ENCODE data around the gene ST14.
"Not testable (repeated sequence)": the region's sequence is repeated elsewhere in the genome, so short reads cannot be mapped to it uniquely, and the experiment has no call there.

The ST14 gene

DNA sequence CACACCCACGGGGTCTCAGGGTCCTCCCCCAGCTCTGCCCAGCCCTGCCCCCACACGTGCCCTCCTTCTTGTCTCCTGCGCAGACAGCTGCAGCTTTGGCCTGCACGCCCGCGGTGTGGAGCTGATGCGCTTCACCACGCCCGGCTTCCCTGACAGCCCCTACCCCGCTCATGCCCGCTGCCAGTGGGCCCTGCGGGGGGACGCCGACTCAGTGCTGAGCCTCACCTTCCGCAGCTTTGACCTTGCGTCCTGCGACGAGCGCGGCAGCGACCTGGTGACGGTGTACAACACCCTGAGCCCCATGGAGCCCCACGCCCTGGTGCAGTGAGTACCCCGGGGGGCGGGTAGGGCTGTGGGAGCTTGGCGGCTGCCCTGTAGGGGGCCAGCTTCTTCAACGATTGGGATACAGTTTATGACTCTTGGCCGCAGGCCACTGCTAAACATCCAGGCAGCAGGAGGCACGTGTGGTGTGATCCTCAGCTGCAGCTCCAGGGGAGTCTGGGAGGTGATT is 30.8 kb downstream of the ST14 start:
- no peak for DNase-seq

DNA sequence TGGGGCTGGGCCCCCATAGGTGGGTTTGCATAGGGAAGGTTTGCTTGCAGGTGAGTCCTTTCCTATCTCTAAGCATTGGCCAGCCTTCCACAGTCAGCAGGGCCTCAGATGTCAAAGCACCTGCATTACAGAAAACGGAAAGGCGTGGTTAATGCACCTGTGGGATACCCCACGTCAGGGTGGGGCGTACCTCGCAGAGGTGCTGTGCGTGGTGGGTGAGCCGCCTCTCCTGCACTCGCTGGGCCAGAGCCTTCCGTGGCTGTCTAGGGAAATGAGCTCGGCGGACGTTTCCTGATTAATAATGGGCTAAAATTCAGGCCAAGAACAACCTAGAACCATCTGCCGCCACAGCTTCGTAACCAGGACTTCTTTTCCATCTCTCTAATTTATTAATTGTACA is 32.3 kb downstream of the ST14 start:
- no peak for DNase-seq

DNA sequence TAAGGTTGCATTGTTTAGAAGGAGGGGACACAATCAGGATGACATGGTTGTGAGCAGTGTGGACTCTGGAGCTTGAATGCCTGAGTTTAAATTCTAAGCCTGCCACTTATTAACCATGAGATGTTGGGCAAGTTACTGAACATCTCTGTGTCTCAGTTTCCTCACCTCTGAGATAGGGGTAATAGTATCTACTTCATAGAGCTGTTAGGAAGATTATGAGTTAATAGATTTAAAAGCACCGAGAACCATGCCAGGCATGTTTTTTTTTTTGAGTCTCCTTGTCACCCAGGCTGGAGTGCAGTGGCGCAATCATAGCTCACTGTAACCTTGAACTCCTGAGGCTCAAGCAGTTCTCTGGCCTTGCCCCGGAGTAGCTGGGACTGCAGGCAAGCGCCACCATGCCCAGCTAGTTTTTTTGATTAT is 33.3 kb downstream of the ST14 start:
- no peak for DNase-seq

DNA sequence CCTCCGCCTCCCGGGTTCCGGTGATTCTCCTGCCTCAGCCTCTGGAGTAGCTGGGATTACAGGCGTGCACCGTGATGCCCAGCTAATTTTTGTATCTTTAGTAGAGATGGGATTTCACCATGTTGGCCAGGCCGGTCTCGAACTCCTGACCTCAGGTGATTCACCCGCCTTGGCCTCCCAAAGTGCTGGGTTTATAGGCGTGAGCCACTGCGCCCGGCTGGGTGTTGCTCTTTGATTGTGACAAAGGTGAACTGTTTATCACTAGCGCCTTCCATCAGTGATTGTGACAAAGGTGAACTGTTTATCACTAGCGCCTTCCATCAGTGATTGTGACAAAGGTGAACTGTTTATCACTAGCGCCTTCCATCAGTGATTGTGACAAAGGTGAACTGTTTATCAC is 34.0 kb downstream of the ST14 start:
- not testable (repeated sequence) for DNase-seq

DNA sequence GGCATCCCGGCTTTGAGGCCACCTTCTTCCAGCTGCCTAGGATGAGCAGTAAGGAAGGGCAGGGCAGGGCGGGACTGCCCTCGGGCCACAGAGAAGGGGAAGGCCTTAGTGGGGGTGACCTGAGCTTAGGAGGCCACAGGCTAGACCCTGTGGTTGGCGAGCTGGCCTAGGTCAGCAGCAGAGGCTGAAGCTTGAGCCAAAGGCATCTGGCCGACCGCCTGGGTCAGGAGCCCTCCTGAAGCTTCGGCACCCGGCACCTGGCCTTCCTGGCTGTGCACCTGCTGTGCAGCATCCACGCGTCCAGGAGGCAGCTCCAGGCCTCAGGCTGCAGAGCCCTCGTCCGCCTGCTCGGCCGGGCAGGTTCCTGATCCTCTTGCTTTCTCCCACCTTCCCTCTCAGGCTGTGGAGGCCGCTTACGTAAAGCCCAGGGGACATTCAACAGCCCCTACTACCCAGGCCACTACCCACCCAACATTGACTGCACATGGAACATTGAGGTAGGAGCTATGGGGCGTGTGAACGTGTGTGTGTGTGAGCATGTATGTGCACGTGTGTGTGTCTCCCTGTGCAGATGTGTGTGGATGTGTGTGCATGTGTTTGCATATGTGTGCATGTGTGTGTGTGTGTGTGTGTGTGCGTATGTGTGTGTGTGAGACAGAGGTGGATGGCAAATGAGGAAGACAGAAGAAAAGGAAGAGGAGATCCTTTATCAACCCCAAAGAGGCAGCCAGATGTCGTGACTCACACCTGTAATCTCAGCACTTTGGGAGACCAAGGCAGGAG is 34.9 kb downstream of the ST14 start:
- no peak for DNase-seq

DNA sequence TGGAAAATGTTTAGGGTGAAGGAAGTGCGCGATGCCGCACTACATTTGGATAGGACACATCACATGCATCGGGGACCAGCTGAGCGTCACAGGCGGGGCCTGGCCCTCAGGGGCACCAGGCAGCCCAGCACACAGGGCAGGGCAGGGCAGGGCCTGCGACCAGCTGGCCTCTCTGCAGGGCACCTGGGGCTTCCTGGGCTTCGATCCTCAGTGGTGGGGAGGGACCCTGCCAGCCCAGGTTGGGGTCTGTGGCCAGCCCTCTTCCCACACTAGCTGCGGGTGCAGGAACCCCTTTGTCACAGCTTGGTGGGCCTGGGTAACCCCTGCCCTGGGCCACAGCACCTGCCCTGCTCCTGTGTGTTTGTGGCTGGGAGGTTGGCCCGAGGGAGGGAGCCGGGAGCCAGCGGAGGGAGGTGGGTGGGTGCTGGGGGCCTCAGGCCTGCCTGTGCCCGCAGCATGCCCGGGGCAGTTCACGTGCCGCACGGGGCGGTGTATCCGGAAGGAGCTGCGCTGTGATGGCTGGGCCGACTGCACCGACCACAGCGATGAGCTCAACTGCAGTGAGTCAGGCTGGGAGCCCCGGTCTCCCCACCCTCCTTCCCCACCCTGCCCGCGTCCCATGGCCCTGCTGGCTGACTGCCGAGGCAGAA is 37.9 kb downstream of the ST14 start:
- no peak for DNase-seq

DNA sequence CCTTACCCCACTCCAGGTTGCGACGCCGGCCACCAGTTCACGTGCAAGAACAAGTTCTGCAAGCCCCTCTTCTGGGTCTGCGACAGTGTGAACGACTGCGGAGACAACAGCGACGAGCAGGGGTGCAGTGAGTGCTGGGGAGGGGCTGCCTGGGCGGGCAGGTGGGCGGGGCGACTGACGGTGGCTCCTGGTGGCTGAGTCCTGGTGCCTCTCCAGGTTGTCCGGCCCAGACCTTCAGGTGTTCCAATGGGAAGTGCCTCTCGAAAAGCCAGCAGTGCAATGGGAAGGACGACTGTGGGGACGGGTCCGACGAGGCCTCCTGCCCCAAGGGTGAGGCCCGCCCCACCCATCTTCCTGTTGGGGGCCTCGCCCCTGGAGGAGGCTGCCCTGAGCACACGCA is 38.7 kb downstream of the ST14 start:
- no peak for DNase-seq

DNA sequence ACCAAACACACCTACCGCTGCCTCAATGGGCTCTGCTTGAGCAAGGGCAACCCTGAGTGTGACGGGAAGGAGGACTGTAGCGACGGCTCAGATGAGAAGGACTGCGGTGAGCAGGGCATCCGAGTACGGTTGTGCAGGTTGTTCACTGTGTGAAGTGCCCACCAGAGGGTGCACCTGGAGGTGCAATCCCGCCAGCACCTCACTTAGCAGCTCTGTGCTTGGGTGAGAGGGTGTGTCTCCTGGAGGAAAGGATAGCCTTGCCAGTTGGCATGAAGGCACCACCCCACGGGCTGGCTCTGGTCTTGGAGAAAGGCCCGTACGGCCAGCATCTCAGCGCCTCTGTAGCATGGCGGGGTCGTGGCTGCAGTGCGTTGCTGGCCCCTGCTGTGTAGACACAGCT is 39.4 kb downstream of the ST14 start:
- DNase-seq: no peak

DNA sequence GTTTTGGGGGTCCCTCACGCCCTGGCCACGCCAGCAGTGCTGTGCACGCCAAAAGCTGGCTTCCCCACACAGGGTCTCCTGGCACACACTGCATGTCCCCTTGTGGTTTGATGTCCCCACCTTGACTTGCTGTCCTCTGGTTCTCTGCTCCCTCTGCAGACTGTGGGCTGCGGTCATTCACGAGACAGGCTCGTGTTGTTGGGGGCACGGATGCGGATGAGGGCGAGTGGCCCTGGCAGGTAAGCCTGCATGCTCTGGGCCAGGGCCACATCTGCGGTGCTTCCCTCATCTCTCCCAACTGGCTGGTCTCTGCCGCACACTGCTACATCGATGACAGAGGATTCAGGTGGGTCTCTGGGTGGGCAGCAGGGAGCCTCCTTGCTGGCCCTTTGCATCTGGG is 40.2 kb downstream of the ST14 start:
- DNase-seq: no peak

DNA sequence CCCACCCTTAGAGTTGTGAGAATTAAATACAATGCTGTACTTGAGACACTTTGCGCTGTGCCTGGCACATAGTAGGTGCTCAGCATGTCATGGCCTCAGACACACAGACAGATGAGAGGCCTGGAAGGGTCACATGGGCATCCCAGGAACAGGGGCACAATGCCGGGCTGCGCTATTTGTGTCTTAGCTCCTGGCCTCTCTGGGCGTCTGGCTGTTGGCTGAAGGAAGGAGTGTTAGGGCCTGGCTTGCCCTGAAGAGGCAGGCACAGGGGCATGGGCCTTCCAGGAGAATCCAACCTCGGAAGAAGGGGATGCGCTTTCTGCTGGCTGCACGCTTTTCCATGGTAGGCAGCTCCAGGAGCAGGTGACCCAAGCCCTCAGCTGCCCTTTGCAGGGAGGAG is 41.4 kb downstream of the ST14 start:
- no peak for DNase-seq

DNA sequence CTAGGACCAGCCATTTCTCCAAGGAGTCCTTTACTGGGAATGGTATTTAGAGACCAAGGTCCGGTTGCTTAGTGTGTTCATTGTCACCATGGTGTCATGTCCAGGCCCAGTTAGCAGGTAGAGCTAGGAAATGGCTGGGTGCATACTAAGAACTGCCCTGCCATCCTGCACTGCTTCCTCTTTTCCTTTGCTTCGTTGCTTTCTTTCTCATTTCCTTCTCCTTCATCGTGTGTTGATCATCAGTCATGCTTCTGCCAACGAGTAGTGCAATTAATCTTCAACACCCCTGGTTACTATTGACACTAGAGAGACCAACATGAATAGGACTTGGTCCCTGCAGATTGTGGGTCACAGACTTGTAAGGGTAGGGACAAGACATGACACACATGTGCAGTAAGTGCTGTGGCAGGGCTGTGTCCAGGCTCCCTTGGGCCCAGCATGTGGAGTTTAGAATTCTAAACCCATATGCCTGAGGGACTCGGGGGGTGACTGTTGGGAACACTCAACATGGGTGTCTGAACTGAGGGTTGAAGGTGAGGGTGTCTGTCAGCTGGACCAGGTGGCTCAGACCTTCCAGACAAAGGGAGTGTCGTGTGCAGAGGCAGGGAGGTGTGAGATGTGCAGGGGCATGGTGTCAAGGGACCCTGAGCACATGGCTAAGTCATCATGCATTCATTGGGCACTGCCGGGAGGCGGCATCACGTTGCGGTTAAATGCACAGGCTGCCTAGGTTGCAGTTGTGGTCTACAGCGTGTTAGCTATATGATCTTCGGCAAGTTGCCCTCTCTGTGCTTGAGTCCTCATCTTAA is 42.6 kb downstream of the ST14 start:
- no peak for DNase-seq

DNA sequence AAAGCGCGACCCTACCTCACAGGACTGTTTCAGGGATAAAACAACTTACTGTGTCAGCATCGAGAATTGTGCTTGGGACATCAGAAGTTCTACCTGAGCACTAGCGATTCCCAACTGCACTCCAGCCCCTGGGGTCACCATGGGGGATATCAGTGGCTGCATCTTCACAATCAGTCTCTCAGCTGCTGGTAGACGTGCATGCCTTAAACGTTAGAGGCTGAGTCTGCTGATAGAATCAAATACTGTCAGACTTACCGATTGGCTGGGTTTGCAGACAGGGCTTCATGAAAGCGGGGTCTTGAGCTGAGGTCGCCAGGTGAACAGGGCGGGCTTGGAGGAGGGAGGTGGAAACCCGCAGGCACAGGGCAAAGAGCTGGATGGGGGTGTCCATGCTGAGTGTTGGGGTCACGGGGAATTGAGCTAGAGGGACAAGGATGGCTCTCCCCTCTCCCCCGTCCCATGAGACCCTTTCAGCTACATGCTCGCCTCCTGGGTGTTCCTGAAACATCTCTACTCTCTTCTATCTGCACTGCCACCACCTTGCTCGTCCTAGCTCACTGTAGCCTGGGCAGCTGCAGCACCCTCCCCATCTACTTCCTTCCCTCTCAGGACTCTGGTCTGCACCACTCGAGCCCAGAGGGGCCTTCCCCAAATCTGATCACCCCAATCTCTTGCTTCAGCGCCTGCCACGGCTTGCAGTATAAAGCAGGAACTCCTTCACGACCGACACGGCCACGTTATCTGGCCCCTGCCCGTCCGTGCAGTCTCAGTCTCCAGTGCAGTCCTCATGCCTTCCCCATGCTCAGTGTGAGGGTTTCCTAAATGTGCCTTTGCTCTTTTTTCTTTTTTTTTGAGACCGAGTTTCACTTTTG is 43.5 kb downstream of the ST14 start:
- no peak for DNase-seq

DNA sequence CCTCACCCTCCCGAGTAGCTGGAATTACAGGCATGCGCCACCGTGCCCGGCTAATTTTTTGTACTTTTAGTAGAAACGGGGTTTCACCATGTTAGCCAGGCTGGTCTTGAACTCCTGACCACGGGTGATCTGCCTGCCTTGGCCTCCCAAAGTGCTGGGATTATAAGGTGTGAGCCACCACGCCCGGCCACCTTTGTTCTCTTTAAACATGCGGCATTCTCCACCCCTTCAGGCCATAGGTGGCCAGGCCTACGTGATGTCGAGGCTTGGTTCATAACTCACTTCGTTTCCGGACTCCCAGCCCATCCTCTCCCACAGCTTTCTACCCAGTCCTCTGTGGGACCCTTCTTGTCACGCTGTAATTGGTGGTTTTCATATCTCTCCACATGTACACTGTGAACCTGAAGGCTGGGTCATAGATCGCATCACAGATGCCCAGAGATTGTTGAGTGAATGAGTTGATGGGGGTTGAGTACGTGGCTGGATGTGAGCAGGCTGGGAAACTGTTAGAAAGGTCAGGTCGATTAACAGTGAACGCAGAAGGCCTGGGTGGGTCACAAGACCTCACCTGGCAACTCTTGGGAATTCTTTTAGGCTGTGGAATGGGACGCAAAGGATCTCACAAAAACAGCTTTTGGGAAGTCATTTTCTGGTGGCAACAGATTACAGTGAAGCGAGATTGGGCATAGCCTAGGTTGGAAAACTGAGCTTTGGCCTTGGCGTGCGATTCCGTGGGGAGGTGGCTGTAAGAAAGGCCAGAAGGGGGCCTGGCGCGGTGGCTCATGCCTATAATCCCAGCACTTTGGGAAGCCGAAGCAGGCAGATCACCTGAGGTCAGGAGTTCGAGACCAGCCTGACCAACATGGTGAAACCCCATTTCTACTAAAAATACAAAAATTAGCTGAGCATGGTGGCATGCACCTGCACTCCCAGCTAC is 44.5 kb downstream of the ST14 start:
- no peak for DNase-seq

DNA sequence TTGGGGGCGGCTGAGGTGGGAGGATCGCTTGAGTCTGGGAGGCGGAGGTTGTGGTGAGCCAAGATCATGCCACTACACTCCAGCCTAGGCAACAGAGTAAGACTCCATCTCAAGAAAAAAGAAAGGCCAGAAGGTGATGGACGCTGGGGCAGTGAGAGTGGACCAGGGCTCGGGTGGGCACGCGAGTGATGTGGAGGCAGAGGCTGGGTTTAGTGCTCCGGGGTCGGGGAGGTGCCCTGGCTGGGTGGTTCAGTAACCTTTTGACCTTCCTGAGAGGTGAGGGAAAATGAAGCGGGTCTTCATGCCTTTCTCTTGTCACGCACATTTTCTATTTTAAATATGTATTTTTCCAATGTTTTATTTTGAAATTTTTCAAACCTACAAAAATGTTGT is 45.1 kb downstream of the ST14 start:
- DNase-seq: no peak

DNA sequence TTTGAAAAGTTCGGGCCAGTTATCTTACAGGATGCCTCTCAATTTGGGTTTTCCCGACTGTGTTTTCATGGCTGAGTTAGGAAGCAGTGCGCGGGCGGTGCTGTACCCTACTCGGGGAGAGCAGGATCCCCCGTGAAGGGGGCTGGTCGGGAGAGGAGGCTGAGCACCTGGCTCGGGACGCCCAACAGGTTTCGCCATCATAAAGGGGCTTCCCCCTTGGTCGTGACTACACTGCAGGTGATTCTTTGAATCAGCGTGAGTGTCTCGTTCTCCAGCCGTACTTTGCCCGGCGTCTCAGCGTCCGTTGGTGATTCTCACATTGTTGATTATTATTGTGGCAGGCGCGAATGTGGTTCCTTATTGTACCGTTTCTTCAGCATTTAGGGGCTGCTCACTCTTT is 46.6 kb downstream of the ST14 start:
- no peak for DNase-seq

DNA sequence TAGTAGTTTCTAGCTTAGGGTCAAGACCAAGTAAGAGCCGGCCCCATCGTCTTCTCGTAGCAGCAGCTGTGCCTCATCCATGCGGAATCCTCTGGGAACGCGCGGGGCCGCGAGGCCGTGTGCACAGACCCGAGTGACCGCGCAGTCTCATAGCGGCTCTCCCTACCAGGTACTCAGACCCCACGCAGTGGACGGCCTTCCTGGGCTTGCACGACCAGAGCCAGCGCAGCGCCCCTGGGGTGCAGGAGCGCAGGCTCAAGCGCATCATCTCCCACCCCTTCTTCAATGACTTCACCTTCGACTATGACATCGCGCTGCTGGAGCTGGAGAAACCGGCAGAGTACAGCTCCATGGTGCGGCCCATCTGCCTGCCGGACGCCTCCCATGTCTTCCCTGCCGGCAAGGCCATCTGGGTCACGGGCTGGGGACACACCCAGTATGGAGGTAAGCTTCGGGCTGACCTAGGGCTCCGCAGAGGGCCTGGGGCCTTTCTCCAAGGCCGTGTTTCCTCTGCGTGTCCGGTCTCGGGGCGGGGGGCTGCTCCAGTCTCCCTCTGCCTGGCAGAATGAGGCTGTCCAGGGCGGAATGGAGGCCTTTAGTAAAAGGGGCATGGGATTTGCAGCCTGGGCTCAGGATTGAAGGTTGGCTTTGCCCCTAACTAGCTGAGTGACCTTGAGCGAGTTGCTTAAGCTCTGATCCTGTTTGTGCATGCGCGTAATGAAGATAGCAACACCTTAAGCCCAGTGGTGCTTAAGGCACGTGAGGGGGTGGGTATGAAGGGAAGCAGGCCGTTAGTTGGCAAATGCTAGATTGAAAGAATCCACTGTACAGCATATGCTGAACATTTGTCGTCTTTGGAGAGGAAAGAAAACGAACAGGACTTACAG is 48.9 kb downstream of the ST14 start:
- no peak for DNase-seq

DNA sequence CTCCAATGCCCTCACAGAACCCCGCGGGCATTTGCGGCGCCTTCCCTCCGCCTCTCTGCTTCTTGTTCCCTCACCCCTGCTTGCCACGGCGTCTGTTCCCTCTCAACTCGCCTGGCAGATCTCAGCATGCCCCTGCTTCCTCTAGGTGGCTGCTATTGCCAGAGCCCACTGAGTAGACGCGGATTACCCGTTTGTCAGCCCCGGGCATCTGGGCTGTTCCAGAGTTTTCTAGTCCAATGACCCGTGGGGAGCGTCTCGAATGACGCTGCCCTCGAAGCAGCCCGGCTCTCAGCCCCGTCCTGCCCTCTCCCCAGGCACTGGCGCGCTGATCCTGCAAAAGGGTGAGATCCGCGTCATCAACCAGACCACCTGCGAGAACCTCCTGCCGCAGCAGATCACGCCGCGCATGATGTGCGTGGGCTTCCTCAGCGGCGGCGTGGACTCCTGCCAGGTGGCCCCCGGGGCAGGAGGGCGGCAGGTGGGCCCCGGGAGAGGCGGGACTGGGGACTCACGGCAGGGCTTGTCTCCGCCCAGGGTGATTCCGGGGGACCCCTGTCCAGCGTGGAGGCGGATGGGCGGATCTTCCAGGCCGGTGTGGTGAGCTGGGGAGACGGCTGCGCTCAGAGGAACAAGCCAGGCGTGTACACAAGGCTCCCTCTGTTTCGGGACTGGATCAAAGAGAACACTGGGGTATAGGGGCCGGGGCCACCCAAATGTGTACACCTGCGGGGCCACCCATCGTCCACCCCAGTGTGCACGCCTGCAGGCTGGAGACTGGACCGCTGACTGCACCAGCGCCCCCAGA is 49.7 kb downstream of the ST14 start:
- DNase-seq: no peak

DNA sequence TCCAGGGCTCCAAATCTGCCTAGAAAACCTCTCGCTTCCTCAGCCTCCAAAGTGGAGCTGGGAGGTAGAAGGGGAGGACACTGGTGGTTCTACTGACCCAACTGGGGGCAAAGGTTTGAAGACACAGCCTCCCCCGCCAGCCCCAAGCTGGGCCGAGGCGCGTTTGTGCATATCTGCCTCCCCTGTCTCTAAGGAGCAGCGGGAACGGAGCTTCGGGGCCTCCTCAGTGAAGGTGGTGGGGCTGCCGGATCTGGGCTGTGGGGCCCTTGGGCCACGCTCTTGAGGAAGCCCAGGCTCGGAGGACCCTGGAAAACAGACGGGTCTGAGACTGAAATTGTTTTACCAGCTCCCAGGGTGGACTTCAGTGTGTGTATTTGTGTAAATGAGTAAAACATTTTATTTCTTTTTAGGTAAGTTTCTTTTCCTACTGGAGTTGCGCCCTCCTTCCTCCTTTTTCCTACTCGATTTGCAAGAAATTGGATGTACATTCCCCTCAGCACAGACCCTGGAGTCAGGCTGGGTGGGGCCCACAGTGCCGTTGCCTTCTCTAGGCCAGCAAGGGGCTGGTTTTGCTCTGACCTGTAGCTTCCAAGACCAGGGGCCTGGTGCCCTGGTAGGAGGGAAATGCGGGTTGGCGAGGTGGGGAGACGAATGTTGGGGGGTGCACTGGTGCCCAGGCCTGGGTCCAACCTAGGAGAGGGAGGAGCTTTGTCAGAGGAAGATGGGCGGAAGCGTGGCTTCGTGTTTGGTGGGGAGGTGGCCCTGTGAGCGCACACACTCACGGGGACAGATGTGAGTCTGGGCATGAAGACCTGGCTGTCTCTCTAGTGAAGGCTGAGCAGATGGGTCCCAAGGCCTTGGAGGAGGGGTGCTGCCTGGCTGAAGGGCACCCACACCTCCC is 50.6 kb downstream of the ST14 start:
- DNase-seq: no peak

DNA sequence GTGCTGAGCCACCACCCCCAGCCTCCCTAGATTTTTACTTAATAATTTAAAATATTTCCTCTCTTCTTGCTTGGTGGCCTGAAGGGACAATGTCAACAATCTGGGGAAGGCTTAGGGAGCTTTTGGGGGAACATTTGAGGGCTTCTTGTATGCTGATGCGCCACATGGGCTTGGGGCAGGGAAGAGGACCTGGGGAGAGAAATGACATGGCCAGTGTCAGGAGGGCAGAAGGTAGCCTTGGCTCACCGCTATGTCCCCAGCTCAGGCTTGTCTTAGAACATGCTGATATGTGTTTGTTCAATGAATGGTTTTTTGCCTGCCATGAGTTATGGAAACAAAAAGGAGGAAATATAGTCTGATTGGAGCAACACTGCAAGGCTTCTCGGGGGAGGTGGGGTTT is 51.6 kb downstream of the ST14 start:
- DNase-seq: no peak
